ENCODE measurements around the gene UTP3.

DNA sequence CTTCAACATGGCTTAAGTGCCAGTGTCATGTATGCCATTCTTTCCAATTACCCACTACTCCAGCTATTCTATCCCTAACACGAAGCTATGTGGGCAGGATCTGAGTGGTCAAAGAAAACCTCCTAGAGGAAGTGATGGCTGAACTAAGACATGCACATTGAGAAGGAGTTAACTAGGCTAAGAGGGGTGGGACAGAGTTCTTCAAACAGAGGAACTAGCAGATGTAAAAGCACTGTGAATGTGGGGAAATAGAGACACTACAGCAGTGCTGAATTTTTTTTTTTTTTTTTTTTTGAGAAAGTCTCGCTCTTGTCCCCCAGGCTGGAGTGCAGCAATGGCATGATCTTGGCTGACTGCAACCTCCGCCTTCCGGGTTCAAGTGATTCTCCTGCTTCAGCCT lies 28.2 kb upstream of the UTP3 start:
- TF ChIP-seq, protein P1, sequence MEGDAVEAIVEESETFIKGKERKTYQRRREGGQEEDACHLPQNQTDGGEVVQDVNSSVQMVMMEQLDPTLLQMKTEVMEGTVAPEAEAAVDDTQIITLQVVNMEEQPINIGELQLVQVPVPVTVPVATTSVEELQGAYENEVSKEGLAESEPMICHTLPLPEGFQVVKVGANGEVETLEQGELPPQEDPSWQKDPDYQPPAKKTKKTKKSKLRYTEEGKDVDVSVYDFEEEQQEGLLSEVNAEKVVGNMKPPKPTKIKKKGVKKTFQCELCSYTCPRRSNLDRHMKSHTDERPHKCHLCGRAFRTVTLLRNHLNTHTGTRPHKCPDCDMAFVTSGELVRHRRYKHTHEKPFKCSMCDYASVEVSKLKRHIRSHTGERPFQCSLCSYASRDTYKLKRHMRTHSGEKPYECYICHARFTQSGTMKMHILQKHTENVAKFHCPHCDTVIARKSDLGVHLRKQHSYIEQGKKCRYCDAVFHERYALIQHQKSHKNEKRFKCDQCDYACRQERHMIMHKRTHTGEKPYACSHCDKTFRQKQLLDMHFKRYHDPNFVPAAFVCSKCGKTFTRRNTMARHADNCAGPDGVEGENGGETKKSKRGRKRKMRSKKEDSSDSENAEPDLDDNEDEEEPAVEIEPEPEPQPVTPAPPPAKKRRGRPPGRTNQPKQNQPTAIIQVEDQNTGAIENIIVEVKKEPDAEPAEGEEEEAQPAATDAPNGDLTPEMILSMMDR (IDR thresholded peaks at IDR 0.05 in 8 of 11, conservative IDR thresholded peaks at IDR 0.05 in 3 of 11): no peak
- TF ChIP-seq POLR2A (IDR thresholded peaks at IDR 0.05) (no peak), POLR2AphosphoS5 (IDR thresholded peaks at IDR 0.05) (no peak)
